HEK293T (cell line): Measurements from ENCODE around the gene TCF7L2.

Experiments
- ELF4 ChIP-seq: fragments of 450-650 bp; IDR thresholded peaks from 2 replicates; pipeline ENCODE4 v1.6.1; 2017; ENCODE audit warnings: antibody characterized with exemption
- FOXA1 ChIP-seq: fragments of 450-650 bp; IDR thresholded peaks from 2 replicates; pipeline ENCODE4 v1.6.1; 2016; ENCODE audit warnings: mild to moderate bottlenecking
- FOXK2 ChIP-seq: fragments of 450-650 bp; IDR thresholded peaks from 2 replicates; pipeline ENCODE4 v1.6.1; 2016; ENCODE audit warnings: mild to moderate bottlenecking
- FOXM1 ChIP-seq: fragments of 450-650 bp; IDR thresholded peaks from 2 replicates; pipeline ENCODE4 v1.6.1; 2017; ENCODE audit warnings: mild to moderate bottlenecking, borderline replicate concordance
- NFRKB ChIP-seq: fragments of 450-650 bp; IDR thresholded peaks from 2 replicates; pipeline ENCODE4 v1.6.1; 2016; ENCODE audit warnings: mild to moderate bottlenecking, moderate library complexity
- PKNOX1 ChIP-seq: fragments of 450-650 bp; IDR thresholded peaks from 2 replicates; pipeline ENCODE4 v1.6.1; 2016
- SP1 ChIP-seq: fragments of 450-650 bp; IDR thresholded peaks from 2 replicates; pipeline ENCODE4 v1.6.1; 2017
- SUZ12 ChIP-seq: fragments of 450-650 bp; IDR thresholded peaks from 2 replicates; pipeline ENCODE4 v1.6.1; 2016; ENCODE audit warnings: mild to moderate bottlenecking
- TARDBP ChIP-seq: fragments of 450-650 bp; IDR thresholded peaks from 2 replicates; pipeline ENCODE4 v1.6.1; 2016
- ZNF384 ChIP-seq: fragments of 450-650 bp; IDR thresholded peaks from 2 replicates; pipeline ENCODE4 v1.6.1; 2016

GRCh38 chr10:113056441-113057021, 106.5 kb downstream of the TCF7L2 start:
- TF ChIP-seq ZNF384: no peak
- TF ChIP-seq FOXK2: no peak
- no peak for TF ChIP-seq NFRKB
- TF ChIP-seq FOXA1: no peak
- no peak for TF ChIP-seq SUZ12
- TF ChIP-seq SP1: no peak
- no peak for TF ChIP-seq FOXM1
- TF ChIP-seq TARDBP: no peak
- TF ChIP-seq PKNOX1: no peak
- no peak for TF ChIP-seq ELF4
